Panc1 (cell line): ENCODE measurements around the gene SIGLEC5. TPM values are rescaled to one million over a fixed set of nuclear protein-coding genes. Genes with fewer than 3 reads are reported as not detected.

Experiments
- ATAC-seq: fragments of 200-7000 bp; cut with Tn5 transposase; 2 replicates; pipeline ENCODE4 v1.9.1; 2020; ENCODE audit warnings: mild to moderate bottlenecking, moderate library complexity
- BruUV-seq: library from RNA; stranded (reverse); fragments of 400-500 nt; replicated peaks from 2 replicates; lab custom pipeline; 2021; lab: Mats Ljungman, UMichigan
- CTCF ChIA-PET: fragments of 300-600 bp; sonication (Branson Sonifier 250); formaldehyde crosslinking; loops from one replicate; lab custom pipeline; 2022; ENCODE audit warnings: antibody characterized with exemption; lab: Charles Lee
- POLR2A ChIA-PET: fragments of 300-600 bp; sonication (Branson Sonifier 250); formaldehyde crosslinking; loops from one replicate; lab custom pipeline; 2022; ENCODE audit warnings: antibody characterized with exemption; lab: Charles Lee
- DNase-seq: peaks from one replicate; pipeline ENCODE4 v3.0.0-alpha.2; 2010; ENCODE audit warnings: low read depth, low spot score
- H3K27ac ChIP-seq: 2 replicates; pipeline ENCODE4 v1.5.1; 2011; ENCODE audit warnings: mild to moderate bottlenecking, low read length, inconsistent platforms
- H3K27me3 ChIP-seq: fragments of 200-500 bp; sonication (Bioruptor generic); 2 replicates; pipeline ENCODE4 v1.6.0; 2014; ENCODE audit warnings: low read length, inconsistent platforms; ENCODE audit not compliant: control insufficient read depth, insufficient read depth
- H3K36me3 ChIP-seq: fragments of 200-500 bp; sonication (Bioruptor generic); 2 replicates; pipeline ENCODE4 v1.5.1; 2014; ENCODE audit warnings: inconsistent platforms, mild to moderate bottlenecking, low read length, moderate library complexity; ENCODE audit not compliant: control insufficient read depth, insufficient read depth
- H3K4me1 ChIP-seq: 2 replicates; pipeline ENCODE4 v1.5.1; 2011; ENCODE audit warnings: inconsistent platforms, mild to moderate bottlenecking, low read length, moderate library complexity; ENCODE audit not compliant: control insufficient read depth, insufficient read depth
- H3K4me3 ChIP-seq, 2 experiments: 2 replicates each; pipeline ENCODE4 v1.5.1; 2011 to 2012; ENCODE audit warnings: low read depth in 2 of 2, low read length in 2 of 2, mild to moderate bottlenecking in 2 of 2, inconsistent platforms in 1 of 2, moderate library complexity in 1 of 2
- H3K9me3 ChIP-seq: fragments of 200-500 bp; sonication (Bioruptor generic); 2 replicates; pipeline ENCODE4 v1.5.1; 2014; ENCODE audit warnings: low read depth, mild to moderate bottlenecking, inconsistent platforms, low read length, moderate library complexity; ENCODE audit not compliant: control insufficient read depth, insufficient read depth
- POLR2AphosphoS5 ChIP-seq: IDR thresholded peaks from 2 replicates; pipeline ENCODE4 v1.6.1; 2012; ENCODE audit warnings: mild to moderate bottlenecking, low read depth, low read length, moderate library complexity
- REST ChIP-seq, 2 experiments: IDR thresholded peaks; 2 replicates each; pipeline ENCODE4 v1.6.1; 2011 to 2012; ENCODE audit warnings: low read depth in 2 of 2, control low read depth in 1 of 2, low read length in 1 of 2, mild to moderate bottlenecking in 1 of 2, moderate library complexity in 1 of 2; ENCODE audit not compliant: insufficient read depth in 1 of 2
- SIN3A ChIP-seq: IDR thresholded peaks from 2 replicates; pipeline ENCODE4 v1.6.1; 2012; ENCODE audit warnings: low read depth, mild to moderate bottlenecking, low read length, moderate library complexity, borderline replicate concordance; ENCODE audit not compliant: insufficient read depth
- TCF7L2 ChIP-seq: IDR thresholded peaks from 2 replicates; pipeline ENCODE4 v1.6.1; 2011; ENCODE audit warnings: mild to moderate bottlenecking, low read depth, low read length, inconsistent platforms
- in situ Hi-C: cut with HindIII; loops from 2 replicates; pipeline ENCODE4 v1.10.0; 2016; ENCODE audit warnings: low sequenced_read_pairs, low pct_unique_long_range_greater_than_20kb
- intact Hi-C: fragments of 100-400 bp; cut with micrococcal nuclease; formaldehyde crosslinking; loops from one replicate; pipeline ENCODE4 v1.10.0; 2022; ENCODE audit not compliant: unreplicated experiment
- total RNA-seq: library from RNA; stranded (reverse); gene quantifications from one replicate; pipeline ENCODE4 v1.2.1, GENCODE V29; 2021; ENCODE audit not compliant: unreplicated experiment
- TF ChIP-seq, protein P1 (sequence below): fragments of 450-650 bp; IDR thresholded peaks from 2 replicates; pipeline ENCODE4 v1.5.1; 2017; ENCODE audit warnings: mild to moderate bottlenecking

Gene SIGLEC5
- total RNA-seq, 1 experiment from 2014 or later, result not detected

- no peaks in the 10 kb centered on the region for H3K36me3 ChIP-seq
- intact Hi-C loops, result no loop called here
- in situ Hi-C loops, result no loop called here
- no TSS peak for BruUV-seq
- H3K27me3 ChIP-seq, result no peaks in the 10 kb centered on the region; the same call in 1 of the 2 replicates
- H3K27ac ChIP-seq, result no peak overlapping the region
- ChIA-PET POLR2A (no interaction called here), CTCF (no interaction called here)
- ATAC-seq (no peak), DNase-seq (no peak)
- H3K4me1 ChIP-seq, result no peaks in the 10 kb centered on the region
- no peaks in the 10 kb centered on the region for H3K9me3 ChIP-seq
- H3K4me3 ChIP-seq, result no peak overlapping the region
- TF ChIP-seq POLR2AphosphoS5, result no peak
- no peak for TF ChIP-seq TCF7L2
- TF ChIP-seq, protein P1, sequence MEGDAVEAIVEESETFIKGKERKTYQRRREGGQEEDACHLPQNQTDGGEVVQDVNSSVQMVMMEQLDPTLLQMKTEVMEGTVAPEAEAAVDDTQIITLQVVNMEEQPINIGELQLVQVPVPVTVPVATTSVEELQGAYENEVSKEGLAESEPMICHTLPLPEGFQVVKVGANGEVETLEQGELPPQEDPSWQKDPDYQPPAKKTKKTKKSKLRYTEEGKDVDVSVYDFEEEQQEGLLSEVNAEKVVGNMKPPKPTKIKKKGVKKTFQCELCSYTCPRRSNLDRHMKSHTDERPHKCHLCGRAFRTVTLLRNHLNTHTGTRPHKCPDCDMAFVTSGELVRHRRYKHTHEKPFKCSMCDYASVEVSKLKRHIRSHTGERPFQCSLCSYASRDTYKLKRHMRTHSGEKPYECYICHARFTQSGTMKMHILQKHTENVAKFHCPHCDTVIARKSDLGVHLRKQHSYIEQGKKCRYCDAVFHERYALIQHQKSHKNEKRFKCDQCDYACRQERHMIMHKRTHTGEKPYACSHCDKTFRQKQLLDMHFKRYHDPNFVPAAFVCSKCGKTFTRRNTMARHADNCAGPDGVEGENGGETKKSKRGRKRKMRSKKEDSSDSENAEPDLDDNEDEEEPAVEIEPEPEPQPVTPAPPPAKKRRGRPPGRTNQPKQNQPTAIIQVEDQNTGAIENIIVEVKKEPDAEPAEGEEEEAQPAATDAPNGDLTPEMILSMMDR, result no peak
- TF ChIP-seq REST (IDR thresholded peaks at IDR 0.05; ENCODE audit: insufficient read depth in 1 of 2, low read depth in 2 of 2, low read length in 1 of 2), result no peak
- TF ChIP-seq SIN3A, result no peak
Measured at GRCh38 chr19:51614789-51615188, 15.4 kb downstream of the SIGLEC5 start.

DNA sequence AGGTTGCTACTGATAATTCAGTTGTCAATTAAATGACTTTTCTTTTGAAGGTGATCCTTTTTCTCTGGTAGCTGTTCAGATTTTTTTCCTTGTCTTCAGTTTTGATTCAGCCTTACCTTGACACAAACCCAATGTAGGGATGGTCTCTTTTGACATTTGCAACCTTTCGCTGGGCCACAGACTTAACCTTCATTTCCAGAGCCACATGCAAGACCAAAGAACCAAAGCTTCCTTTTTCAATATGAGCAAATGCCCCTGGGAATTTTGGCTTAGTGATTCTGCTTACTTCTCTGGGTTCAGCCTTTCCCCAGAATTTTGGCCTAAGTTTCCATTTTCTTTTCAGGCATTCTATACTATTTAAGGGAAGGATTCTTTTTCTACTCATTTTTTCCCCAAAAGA is 19.6 kb downstream of the SIGLEC5 start:
- no peak overlapping the region for H3K4me3 ChIP-seq
- no peaks in the 10 kb centered on the region for H3K4me1 ChIP-seq
- TF ChIP-seq TCF7L2, result no peak
- H3K36me3 ChIP-seq, result no peaks in the 10 kb centered on the region
- H3K9me3 ChIP-seq, result no peaks in the 10 kb centered on the region
- no TSS peak for BruUV-seq
- intact Hi-C loops (no loop called here), in situ Hi-C loops (no loop called here)
- POLR2A ChIA-PET, result no interaction called here
- H3K27me3 ChIP-seq, result peaks cover 2% of the 10 kb centered on the region; the same call in 1 of the 2 replicates
- ATAC-seq (no peak), DNase-seq (no peak)
- H3K27ac ChIP-seq, result no peak overlapping the region
- CTCF ChIA-PET, result no interaction called here

- no peaks in the 10 kb centered on the region for H3K36me3 ChIP-seq
- DNase-seq, result no peak
- no TSS peak for BruUV-seq
- peaks cover 2% of the 10 kb centered on the region; the same call in 1 of the 2 replicates for H3K27me3 ChIP-seq
- no peak overlapping the region for H3K4me3 ChIP-seq
- no peaks in the 10 kb centered on the region for H3K4me1 ChIP-seq
- in situ Hi-C loops, result no loop called here
- TF ChIP-seq REST (IDR thresholded peaks at IDR 0.05; ENCODE audit: insufficient read depth in 1 of 2, low read depth in 2 of 2, low read length in 1 of 2) (peak; percentile 94 to 96), TCF7L2 (no peak)
- TF ChIP-seq, protein P1, result peak; percentile 61
- ChIA-PET POLR2A (no interaction called here), CTCF (interaction anchor here (0.6 kb wide), 1 partner anchor 51 kb away, joined by 6 read pairs; no protein-coding TSS in a partner anchor)
- no peak overlapping the region for H3K27ac ChIP-seq
- ATAC-seq, result no peak
- intact Hi-C loops, result no loop called here
- H3K9me3 ChIP-seq, result no peaks in the 10 kb centered on the region
Measured at GRCh38 chr19:51607920-51608562, 22.2 kb downstream of the SIGLEC5 start.
